SK-N-SH (cell line): ENCODE results near the gene MACROD1. TPM values are rescaled to one million over a fixed set of nuclear protein-coding genes. Genes with fewer than 3 reads are reported as not detected.

Source experiments
- CTCF ChIA-PET: fragments of 300-600, 350-600 bp; formaldehyde crosslinking; extraction: SDS; loops from one replicate; lab custom pipeline; 2021; lab: Yijun Ruan, JAX
- POLR2A ChIA-PET: fragments of 350-600 bp; sonication (Branson Sonifier 250); formaldehyde crosslinking; extraction: SDS; loops from one replicate; lab custom pipeline; 2020; ENCODE audit warnings: antibody characterized with exemption, inconsistent platforms; lab: Yijun Ruan, JAX
- DNase-seq: peaks from one replicate; pipeline ENCODE4 v3.0.0; 2012
- H2AFZ ChIP-seq: fragments of 200-600 bp; sonication (generic); 2 replicates; pipeline ENCODE4 v1.8.1; 2016; ENCODE audit warnings: antibody characterized with exemption, mild to moderate bottlenecking, low read depth
- H3F3A ChIP-seq: fragments of 200-600 bp; sonication (generic); replicated peaks from 2 replicates; pipeline ENCODE3; 2016; ENCODE audit warnings: antibody characterized with exemption, mild to moderate bottlenecking; ENCODE audit not compliant: insufficient read depth
- H3K27ac ChIP-seq, 2 experiments: fragments of 200-500 bp in 1 of 2; fragments of 200-600 bp in 1 of 2; sonication (Bioruptor generic) in 1 of 2; sonication (generic), shearing (Covaris generic) in 1 of 2; 2 replicates each; pipeline versions ENCODE4 v1.5.1 to v1.6.1; 2014 to 2016; ENCODE audit warnings: low read depth in 2 of 2, inconsistent platforms in 1 of 2, low read length in 1 of 2, mild to moderate bottlenecking in 1 of 2, mixed read lengths in 1 of 2
- H3K27me3 ChIP-seq: fragments of 200-600 bp; sonication (generic), shearing (Covaris generic); 2 replicates; pipeline ENCODE4 v1.6.1; 2016; ENCODE audit warnings: mixed run types; ENCODE audit not compliant: insufficient read depth
- H3K36me3 ChIP-seq, 2 experiments: fragments of 200-500 bp in 1 of 2; fragments of 200-600 bp in 1 of 2; sonication (Bioruptor generic) in 1 of 2; sonication (generic) in 1 of 2; replicated peaks in 1 of 2; 2 replicates each; pipeline versions ENCODE3 to v1.5.1; 2014 to 2016; ENCODE audit warnings: low read length in 1 of 2, mild to moderate bottlenecking in 1 of 2; ENCODE audit not compliant: insufficient read depth in 2 of 2, control insufficient read depth in 1 of 2
- H3K4me1 ChIP-seq, 2 experiments: fragments of 200-500 bp in 1 of 2; fragments of 200-600 bp in 1 of 2; sonication (Bioruptor generic) in 1 of 2; sonication (generic), shearing (Covaris generic) in 1 of 2; 2 replicates each; pipeline versions ENCODE4 v1.5.1 to v1.6.1; 2014 to 2016; ENCODE audit warnings: low read depth in 1 of 2, low read length in 1 of 2, mixed run types in 1 of 2; ENCODE audit not compliant: insufficient read depth in 2 of 2, control insufficient read depth in 1 of 2
- H3K4me2 ChIP-seq: fragments of 200-600 bp; sonication (generic), shearing (Covaris generic); 2 replicates; pipeline ENCODE4 v1.6.1; 2017; ENCODE audit warnings: mixed run types
- H3K4me3 ChIP-seq, 2 experiments: fragments of 200-500 bp in 1 of 2; fragments of 200-600 bp in 1 of 2; sonication (Bioruptor generic) in 1 of 2; sonication (generic), shearing (Covaris generic) in 1 of 2; 2 replicates each; pipeline versions ENCODE4 v1.5.1 to v1.8.1; 2014 to 2016; ENCODE audit warnings: low read depth in 2 of 2, inconsistent platforms in 1 of 2, low read length in 1 of 2, mild to moderate bottlenecking in 1 of 2, mixed read lengths in 1 of 2, moderate library complexity in 1 of 2
- H3K79me2 ChIP-seq: fragments of 200-600 bp; sonication (generic); 2 replicates; pipeline ENCODE4 v1.8.1; 2017; ENCODE audit warnings: mild to moderate bottlenecking; ENCODE audit not compliant: insufficient read depth
- H3K9ac ChIP-seq: fragments of 200-600 bp; sonication (generic); 2 replicates; pipeline ENCODE4 v1.6.1; 2017; ENCODE audit warnings: mixed run types
- H3K9me2 ChIP-seq: fragments of 200-600 bp; sonication (generic); 2 replicates; pipeline ENCODE4 v1.6.1; 2017; ENCODE audit warnings: mixed run types
- H3K9me3 ChIP-seq: fragments of 200-600 bp; sonication (generic); 2 replicates; pipeline ENCODE4 v1.6.1; 2017; ENCODE audit warnings: mixed run types, mild to moderate bottlenecking, moderate library complexity
- H4K20me1 ChIP-seq: fragments of 200-600 bp; sonication (generic); 2 replicates; pipeline ENCODE4 v1.6.1; 2017; ENCODE audit warnings: mild to moderate bottlenecking, mixed run types; ENCODE audit not compliant: insufficient read depth
- CHD2 ChIP-seq: fragments of 150-350 bp; IDR thresholded peaks from 2 replicates; pipeline ENCODE4 v1.6.1; 2018; ENCODE audit warnings: low read length; ENCODE audit not compliant: partially characterized antibody
- ELF1 ChIP-seq: IDR thresholded peaks from 2 replicates; pipeline ENCODE4 v1.4.0; 2012
- FOSL2 ChIP-seq: IDR thresholded peaks from 2 replicates; pipeline ENCODE4 v1.4.0; 2012; ENCODE audit warnings: low read depth, mild to moderate bottlenecking, moderate library complexity, borderline replicate concordance
- FOXJ3 ChIP-seq: sonication (generic); formaldehyde crosslinking; IDR thresholded peaks from 2 replicates; pipeline ENCODE4 v1.5.1; 2020; ENCODE audit warnings: mild to moderate bottlenecking, missing genetic modification reagents
- FOXM1 ChIP-seq: IDR thresholded peaks from 2 replicates; pipeline ENCODE4 v1.4.0; 2012; ENCODE audit warnings: low read depth, mild to moderate bottlenecking
- RCOR1 ChIP-seq: fragments of 150-350 bp; IDR thresholded peaks from 2 replicates; pipeline ENCODE4 v1.6.1; 2017; ENCODE audit warnings: antibody characterized with exemption, low read length
- RXRA ChIP-seq: IDR thresholded peaks from 2 replicates; pipeline ENCODE4 v1.4.0; 2012; ENCODE audit warnings: low read depth, mild to moderate bottlenecking, borderline replicate concordance
- SMC3 ChIP-seq: IDR thresholded peaks from 2 replicates; pipeline ENCODE4 v1.6.1; 2012; ENCODE audit warnings: low read depth, low read length, improper control_type of control experiment
- TAF1 ChIP-seq: IDR thresholded peaks from 2 replicates; pipeline ENCODE4 v1.6.1; 2012; ENCODE audit warnings: low read depth, mild to moderate bottlenecking, low read length, moderate library complexity, borderline replicate concordance
- TCF12 ChIP-seq: IDR thresholded peaks from 2 replicates; pipeline ENCODE4 v1.4.0; 2012
- WGBS: methylation state at CpG from one replicate; pipeline ENCODE4 v1.1.6; 2017; ENCODE audit warnings: low lambda C conversion rate; 5-methylcytosine and 5-hydroxymethylcytosine counted together
- polyA plus RNA-seq, 3 experiments: library from polyadenylated mRNA; depleted of rRNA; stranded (reverse); fragments of >200 nt; gene quantifications; 2 replicates each; pipeline ENCODE4 v1.2.3, GENCODE V29; 2012
- TF ChIP-seq, protein P1 (sequence below): fragments of 150-350 bp; IDR thresholded peaks from 2 replicates; pipeline ENCODE4 v1.6.1; 2016; ENCODE audit warnings: mild to moderate bottlenecking, low read depth, low read length
- TF ChIP-seq, protein P2 (sequence below): IDR thresholded peaks from 2 replicates; pipeline ENCODE4 v1.4.0; 2012; ENCODE audit warnings: low read depth, borderline replicate concordance
- TF ChIP-seq, protein P3 (sequence below): IDR thresholded peaks from 2 replicates; pipeline ENCODE4 v1.4.0; 2012; ENCODE audit warnings: low read depth, borderline replicate concordance
- TF ChIP-seq, protein P4 (sequence below): IDR thresholded peaks from 2 replicates; pipeline ENCODE4; 2012

The MACROD1 gene
- polyA plus RNA-seq, 1 of the 3 experiments (the other 2 are of a cell fraction): 49.1 TPM

DNA sequence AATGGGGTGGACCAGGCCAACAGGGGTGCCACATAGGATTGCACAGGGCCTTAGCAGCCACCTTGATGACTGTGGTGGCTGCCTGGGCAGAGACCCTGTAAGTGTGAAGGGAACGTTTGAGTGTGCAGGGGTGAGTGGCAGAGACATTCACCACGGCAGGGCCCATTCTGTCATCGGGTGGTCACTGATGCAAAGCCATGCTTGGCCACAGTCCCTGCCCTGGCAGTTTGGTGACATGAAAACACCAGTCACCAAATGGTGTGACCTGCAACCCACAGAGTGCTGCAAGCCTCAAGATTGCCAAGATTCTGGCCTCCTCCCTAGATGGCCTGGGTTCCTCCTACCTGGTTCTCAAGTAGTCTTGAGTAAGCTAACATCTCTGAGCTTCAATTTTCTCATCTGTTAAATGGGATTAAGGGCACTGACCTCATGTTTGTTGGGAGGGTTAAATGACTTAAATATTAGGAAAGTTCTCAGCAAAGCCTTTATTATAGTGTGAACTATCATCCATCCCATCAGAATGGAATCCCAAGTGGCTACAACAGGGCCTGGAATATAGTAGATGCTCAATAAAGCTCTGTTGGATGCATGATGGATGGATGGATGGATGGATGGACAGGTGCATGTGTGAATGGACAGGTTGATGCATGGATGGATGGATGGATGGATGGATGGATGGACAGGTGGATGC is 53.0 kb downstream of the MACROD1 start:
- Histone ChIP-seq H3K4me2 (no peak overlapping the region), H3K27ac (no peak overlapping the region), H3K79me2 (no peaks in the 10 kb centered on the region), H3F3A (no peaks in the 10 kb centered on the region), H3K27me3 (no peaks in the 10 kb centered on the region), H3K4me3 (no peak overlapping the region), H3K9me2 (no peaks in the 10 kb centered on the region), H2AFZ (no peak overlapping the region), H3K36me3 (no peaks in the 10 kb centered on the region), H3K9ac (no peak overlapping the region), H3K9me3 (no peaks in the 10 kb centered on the region), H3K4me1 (peaks cover 0 to 29% of the 10 kb centered on the region in 2 experiments; a peak in 1 of 4 replicates), H4K20me1 (no peaks in the 10 kb centered on the region)
- DNase-seq: no peak
- 50% methylated on average over 1 of the region's 3 CpGs for WGBS
- TF ChIP-seq, protein P1, sequence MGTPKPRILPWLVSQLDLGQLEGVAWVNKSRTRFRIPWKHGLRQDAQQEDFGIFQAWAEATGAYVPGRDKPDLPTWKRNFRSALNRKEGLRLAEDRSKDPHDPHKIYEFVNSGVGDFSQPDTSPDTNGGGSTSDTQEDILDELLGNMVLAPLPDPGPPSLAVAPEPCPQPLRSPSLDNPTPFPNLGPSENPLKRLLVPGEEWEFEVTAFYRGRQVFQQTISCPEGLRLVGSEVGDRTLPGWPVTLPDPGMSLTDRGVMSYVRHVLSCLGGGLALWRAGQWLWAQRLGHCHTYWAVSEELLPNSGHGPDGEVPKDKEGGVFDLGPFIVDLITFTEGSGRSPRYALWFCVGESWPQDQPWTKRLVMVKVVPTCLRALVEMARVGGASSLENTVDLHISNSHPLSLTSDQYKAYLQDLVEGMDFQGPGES: no peak
- TF ChIP-seq FOXJ3: no peak
- TF ChIP-seq FOXM1: no peak
- TF ChIP-seq, protein P2, sequence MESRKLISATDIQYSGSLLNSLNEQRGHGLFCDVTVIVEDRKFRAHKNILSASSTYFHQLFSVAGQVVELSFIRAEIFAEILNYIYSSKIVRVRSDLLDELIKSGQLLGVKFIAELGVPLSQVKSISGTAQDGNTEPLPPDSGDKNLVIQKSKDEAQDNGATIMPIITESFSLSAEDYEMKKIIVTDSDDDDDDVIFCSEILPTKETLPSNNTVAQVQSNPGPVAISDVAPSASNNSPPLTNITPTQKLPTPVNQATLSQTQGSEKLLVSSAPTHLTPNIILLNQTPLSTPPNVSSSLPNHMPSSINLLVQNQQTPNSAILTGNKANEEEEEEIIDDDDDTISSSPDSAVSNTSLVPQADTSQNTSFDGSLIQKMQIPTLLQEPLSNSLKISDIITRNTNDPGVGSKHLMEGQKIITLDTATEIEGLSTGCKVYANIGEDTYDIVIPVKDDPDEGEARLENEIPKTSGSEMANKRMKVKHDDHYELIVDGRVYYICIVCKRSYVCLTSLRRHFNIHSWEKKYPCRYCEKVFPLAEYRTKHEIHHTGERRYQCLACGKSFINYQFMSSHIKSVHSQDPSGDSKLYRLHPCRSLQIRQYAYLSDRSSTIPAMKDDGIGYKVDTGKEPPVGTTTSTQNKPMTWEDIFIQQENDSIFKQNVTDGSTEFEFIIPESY: no peak
- no peak for TF ChIP-seq RXRA
- TF ChIP-seq, protein P3, sequence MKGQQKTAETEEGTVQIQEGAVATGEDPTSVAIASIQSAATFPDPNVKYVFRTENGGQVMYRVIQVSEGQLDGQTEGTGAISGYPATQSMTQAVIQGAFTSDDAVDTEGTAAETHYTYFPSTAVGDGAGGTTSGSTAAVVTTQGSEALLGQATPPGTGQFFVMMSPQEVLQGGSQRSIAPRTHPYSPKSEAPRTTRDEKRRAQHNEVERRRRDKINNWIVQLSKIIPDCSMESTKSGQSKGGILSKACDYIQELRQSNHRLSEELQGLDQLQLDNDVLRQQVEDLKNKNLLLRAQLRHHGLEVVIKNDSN: no peak
- POLR2A ChIA-PET: no interaction called here
- CTCF ChIA-PET: interaction anchor here (1.2 to 3.2 kb wide), 2 partner anchors 11 to 19 kb away, joined by 3 to 10 read pairs; no protein-coding TSS in a partner anchor

DNA sequence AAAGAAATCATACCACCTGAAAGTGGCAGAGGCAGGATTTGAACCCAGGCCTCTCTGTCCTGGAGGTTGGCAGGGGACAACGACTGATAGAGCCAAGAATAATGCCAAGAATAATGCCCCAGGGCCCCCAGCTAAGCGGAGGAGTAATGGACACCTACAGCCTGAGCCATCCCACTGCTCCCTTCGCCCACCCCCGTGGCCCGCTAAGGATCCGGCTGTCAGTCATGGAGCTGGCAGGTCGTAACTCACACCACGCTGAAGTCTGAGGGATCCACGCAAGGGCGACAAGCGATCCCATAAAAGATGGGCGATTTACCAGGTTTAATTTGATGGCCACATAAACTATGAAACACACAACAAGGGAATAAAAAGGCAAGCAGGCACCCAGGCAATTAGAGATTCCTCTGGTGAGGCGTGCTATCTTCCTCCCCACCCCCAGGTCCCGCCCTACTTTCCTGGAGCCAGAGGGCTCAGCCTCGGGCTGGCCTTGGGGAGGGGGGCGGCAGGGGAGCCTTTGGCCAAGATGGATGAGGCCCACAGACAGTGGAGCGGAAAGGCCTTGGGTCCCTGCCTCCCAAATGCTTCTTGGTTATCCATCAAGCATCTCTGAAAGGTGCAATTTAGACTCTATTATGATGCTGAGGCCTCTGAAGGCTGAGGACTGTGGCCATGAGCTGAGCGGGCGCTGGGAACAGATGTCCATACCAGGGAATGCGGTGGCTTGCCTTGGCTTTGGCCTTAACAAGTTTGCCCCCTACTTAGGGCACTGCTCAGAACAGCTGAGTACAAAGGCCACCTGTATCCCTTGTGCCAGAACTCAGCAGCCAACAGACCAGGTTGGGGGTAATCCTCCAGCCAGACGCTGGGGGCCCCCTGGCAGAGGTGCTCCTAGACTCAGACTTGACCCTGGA is 55.2 kb downstream of the MACROD1 start:
- DNase-seq: no peak
- CTCF ChIA-PET: interaction anchor here (3.2 kb wide), 1 partner anchor 9 kb away, joined by 10 read pairs; no protein-coding TSS in a partner anchor
- no peak overlapping the region for H3K4me3 ChIP-seq
- POLR2A ChIA-PET: no interaction called here
- H3K9ac ChIP-seq: no peak overlapping the region
- H3K36me3 ChIP-seq: no peaks in the 10 kb centered on the region
- H3K79me2 ChIP-seq: no peaks in the 10 kb centered on the region
- H3K9me2 ChIP-seq: no peaks in the 10 kb centered on the region
- H4K20me1 ChIP-seq: no peaks in the 10 kb centered on the region
- H3K27me3 ChIP-seq: no peaks in the 10 kb centered on the region
- H3K4me1 ChIP-seq: peaks cover 0 to 41% of the 10 kb centered on the region in 2 experiments; a peak in 1 of 4 replicates
- no peak overlapping the region for H2AFZ ChIP-seq
- H3F3A ChIP-seq: no peaks in the 10 kb centered on the region
- H3K9me3 ChIP-seq: no peaks in the 10 kb centered on the region
- H3K27ac ChIP-seq: peak overlapping the region in 1 of 2 experiments; percentile 62; a peak in 1 of 4 replicates
- 80% methylated on average over 18 of the region's 21 CpGs for WGBS
- TF ChIP-seq CHD2 (no peak), FOSL2 (no peak), TCF12 (no peak), TAF1 (no peak), FOXM1 (no peak), SMC3 (no peak), ELF1 (no peak), RCOR1 (no peak)
- TF ChIP-seq, protein P4, sequence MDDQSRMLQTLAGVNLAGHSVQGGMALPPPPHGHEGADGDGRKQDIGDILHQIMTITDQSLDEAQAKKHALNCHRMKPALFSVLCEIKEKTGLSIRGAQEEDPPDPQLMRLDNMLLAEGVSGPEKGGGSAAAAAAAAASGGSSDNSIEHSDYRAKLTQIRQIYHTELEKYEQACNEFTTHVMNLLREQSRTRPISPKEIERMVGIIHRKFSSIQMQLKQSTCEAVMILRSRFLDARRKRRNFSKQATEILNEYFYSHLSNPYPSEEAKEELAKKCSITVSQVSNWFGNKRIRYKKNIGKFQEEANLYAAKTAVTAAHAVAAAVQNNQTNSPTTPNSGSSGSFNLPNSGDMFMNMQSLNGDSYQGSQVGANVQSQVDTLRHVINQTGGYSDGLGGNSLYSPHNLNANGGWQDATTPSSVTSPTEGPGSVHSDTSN: no peak
- H3K4me2 ChIP-seq: no peak overlapping the region
